ENCODE measurements around the gene MCU.

DNA sequence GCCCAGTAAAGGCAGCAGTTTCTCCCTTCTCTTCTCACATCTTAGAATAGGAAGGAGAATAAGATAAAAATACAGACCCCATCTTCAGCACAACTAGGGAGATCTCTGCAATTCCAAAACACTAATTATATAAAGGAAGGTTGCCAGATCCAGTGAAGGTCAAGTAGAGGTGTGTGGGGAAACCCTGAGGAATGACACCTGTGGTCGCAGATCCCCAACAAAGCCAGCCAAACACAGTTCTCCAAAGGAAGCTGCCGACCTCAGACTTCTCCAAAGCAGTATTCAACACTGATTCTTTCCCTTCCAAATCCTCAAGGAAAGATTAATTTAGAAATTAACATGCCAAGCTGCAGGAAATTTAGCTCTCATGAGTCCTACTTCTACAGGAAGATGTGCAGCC is 138.7 kb downstream of the MCU start:
- TF ChIP-seq CTCF (IDR thresholded peaks at IDR 0.05) (no peak), POLR2A (IDR thresholded peaks at IDR 0.05) (no peak)

All from body of pancreas (tissue), 4 donors.